HL-60/S4 treated with retinoic acid at 250 ng/mL for 4 days and 3 days (cell line): Measurements from ENCODE around the gene NTRK3.

Experiments
- in situ Hi-C: fragments of 300-500 bp; cut with MboI; formaldehyde crosslinking; loops from 2 replicates; pipeline ENCODE4 v1.7.0; 2022; ENCODE audit warnings: low sequenced_read_pairs

Gene NTRK3

GRCh38 chr15:88006146-88006545 lies 250.4 kb downstream of the NTRK3 start:
- in situ Hi-C loops = no loop called here

GRCh38 chr15:88004399-88004798 lies 252.1 kb downstream of the NTRK3 start:
- in situ Hi-C loops = no loop called here

- in situ Hi-C loops = no loop called here
Observed at GRCh38 chr15:88003541-88004327, 252.8 kb downstream of the NTRK3 start.

- in situ Hi-C loops = no loop called here
Observed at GRCh38 chr15:88002706-88003105, 253.8 kb downstream of the NTRK3 start.

GRCh38 chr15:87998630-87999029 lies 257.9 kb downstream of the NTRK3 start:
- in situ Hi-C loops = no loop called here

- in situ Hi-C loops = no loop called here
Observed at GRCh38 chr15:87986776-87987175, 269.8 kb downstream of the NTRK3 start.

- in situ Hi-C loops = no loop called here
Observed at GRCh38 chr15:87985451-87985850, 271.1 kb downstream of the NTRK3 start.

- in situ Hi-C loops = no loop called here
Observed at GRCh38 chr15:87981969-87982368, 274.6 kb downstream of the NTRK3 start.

- in situ Hi-C loops = no loop called here
Observed at GRCh38 chr15:87977907-87978306, 278.6 kb downstream of the NTRK3 start.

- in situ Hi-C loops = no loop called here
Observed at GRCh38 chr15:87976552-87976951, 280.0 kb downstream of the NTRK3 start.

GRCh38 chr15:87973501-87974215 lies 282.9 kb downstream of the NTRK3 start:
- in situ Hi-C loops = no loop called here

- in situ Hi-C loops = no loop called here
Observed at GRCh38 chr15:87971076-87971475, 285.5 kb downstream of the NTRK3 start.

- in situ Hi-C loops = no loop called here
Observed at GRCh38 chr15:87967951-87968350, 288.6 kb downstream of the NTRK3 start.

GRCh38 chr15:87965304-87965703 lies 291.2 kb downstream of the NTRK3 start:
- in situ Hi-C loops = no loop called here

GRCh38 chr15:87962428-87962827 lies 294.1 kb downstream of the NTRK3 start:
- in situ Hi-C loops = no loop called here

- in situ Hi-C loops = no loop called here
Observed at GRCh38 chr15:87961851-87962420, 294.6 kb downstream of the NTRK3 start.

GRCh38 chr15:87959662-87960061 lies 296.9 kb downstream of the NTRK3 start:
- in situ Hi-C loops = no loop called here

- in situ Hi-C loops = no loop called here
Observed at GRCh38 chr15:87959080-87959479, 297.5 kb downstream of the NTRK3 start.

GRCh38 chr15:87955284-87955909 lies 301.1 kb downstream of the NTRK3 start:
- in situ Hi-C loops = no loop called here

GRCh38 chr15:87954793-87955192 lies 301.7 kb downstream of the NTRK3 start:
- in situ Hi-C loops = no loop called here

- in situ Hi-C loops = no loop called here
Observed at GRCh38 chr15:87952736-87953287, 303.7 kb downstream of the NTRK3 start.
